ENCODE measurements around the gene CEBPZ.
"Not testable (repeated sequence)": the region's sequence is repeated elsewhere in the genome, so short reads cannot be mapped to it uniquely, and the experiment has no call there.

The CEBPZ gene

GRCh38 chr2:37219046-37219445, 12.3 kb downstream of the CEBPZ start:
- in situ Hi-C loops (cut with HindIII; ENCODE audit: low sequenced_read_pairs) = no loop called here

GRCh38 chr2:37215250-37215649, 16.1 kb downstream of the CEBPZ start:
- in situ Hi-C loops (cut with HindIII; ENCODE audit: low sequenced_read_pairs) = no loop called here

- in situ Hi-C loops (cut with HindIII; ENCODE audit: low sequenced_read_pairs) = no loop called here
These were observed 19.5 kb downstream of the CEBPZ start for GRCh38 chr2:37211939-37212338.

- in situ Hi-C loops (cut with HindIII; ENCODE audit: low sequenced_read_pairs) = no loop called here
These were observed 20.2 kb downstream of the CEBPZ start for GRCh38 chr2:37211212-37211611.

- in situ Hi-C loops (cut with HindIII; ENCODE audit: low sequenced_read_pairs) = not testable (repeated sequence)
These were observed 24.6 kb downstream of the CEBPZ start for GRCh38 chr2:37206760-37207159.

GRCh38 chr2:37205689-37206341, 25.6 kb downstream of the CEBPZ start:
- in situ Hi-C loops (cut with HindIII; ENCODE audit: low sequenced_read_pairs) = no loop called here

GRCh38 chr2:37205071-37205661, 26.2 kb downstream of the CEBPZ start:
- in situ Hi-C loops (cut with HindIII; ENCODE audit: low sequenced_read_pairs) = not testable (repeated sequence)

- in situ Hi-C loops (cut with HindIII; ENCODE audit: low sequenced_read_pairs) = no loop called here
These were observed 27.7 kb downstream of the CEBPZ start for GRCh38 chr2:37203708-37204107.

- in situ Hi-C loops (cut with HindIII; ENCODE audit: low sequenced_read_pairs) = no loop called here
These were observed 29.6 kb downstream of the CEBPZ start for GRCh38 chr2:37201766-37202165.

GRCh38 chr2:37201208-37201607, 30.2 kb downstream of the CEBPZ start:
- in situ Hi-C loops (cut with HindIII; ENCODE audit: low sequenced_read_pairs) = no loop called here

- in situ Hi-C loops (cut with HindIII; ENCODE audit: low sequenced_read_pairs) = no loop called here
These were observed 32.7 kb downstream of the CEBPZ start for GRCh38 chr2:37198681-37199065.

GRCh38 chr2:37196320-37197195, 34.8 kb downstream of the CEBPZ start, which contains the start of gene CEBPZOS:
Gene CEBPZOS, plus strand, starts transcription at chr2:37196496. Its CDS starts 3,209 bp downstream, at chr2:37199705.
- in situ Hi-C loops (cut with HindIII; ENCODE audit: low sequenced_read_pairs) = no loop called here

GRCh38 chr2:37195862-37196319, 35.5 kb downstream of the CEBPZ start:
- in situ Hi-C loops (cut with HindIII; ENCODE audit: low sequenced_read_pairs) = not testable (repeated sequence)

GRCh38 chr2:37192551-37192950, 38.8 kb downstream of the CEBPZ start:
- in situ Hi-C loops (cut with HindIII; ENCODE audit: low sequenced_read_pairs) = no loop called here

- in situ Hi-C loops (cut with HindIII; ENCODE audit: low sequenced_read_pairs) = no loop called here
These were observed 39.6 kb downstream of the CEBPZ start for GRCh38 chr2:37191747-37192146.

- in situ Hi-C loops (cut with HindIII; ENCODE audit: low sequenced_read_pairs) = no loop called here
These were observed 40.1 kb downstream of the CEBPZ start for GRCh38 chr2:37191253-37191652.

- in situ Hi-C loops (cut with HindIII; ENCODE audit: low sequenced_read_pairs) = no loop called here
These were observed 41.1 kb downstream of the CEBPZ start for GRCh38 chr2:37190290-37190689.

- in situ Hi-C loops (cut with HindIII; ENCODE audit: low sequenced_read_pairs) = no loop called here
These were observed 41.8 kb downstream of the CEBPZ start for GRCh38 chr2:37189452-37190153.

- in situ Hi-C loops (cut with HindIII; ENCODE audit: low sequenced_read_pairs) = no loop called here
These were observed 42.8 kb downstream of the CEBPZ start, which contains the start of gene SULT6B1 for GRCh38 chr2:37188570-37188969. Gene SULT6B1, minus strand, starts transcription at chr2:37188670. Its CDS starts 30 bp downstream, at chr2:37188640.

GRCh38 chr2:37181726-37182684, 49.4 kb downstream of the CEBPZ start:
- in situ Hi-C loops (cut with HindIII; ENCODE audit: low sequenced_read_pairs) = no loop called here
